NB4 (cell line): Measurements from ENCODE around the gene RBMXL3.

Experiments used
- MYC ChIP-seq: IDR thresholded peaks from 2 replicates; pipeline ENCODE4 v1.6.1; 2011; ENCODE audit warnings: low read depth, low read length
- POLR2A ChIP-seq: IDR thresholded peaks from 2 replicates; pipeline ENCODE4 v1.6.1; 2011; ENCODE audit warnings: mild to moderate bottlenecking; ENCODE audit not compliant: insufficient read length; ENCODE audit errors: extremely low read depth
- TF ChIP-seq, protein P1 (sequence below): IDR thresholded peaks from one replicate; pipeline ENCODE4 v1.5.1; 2012; ENCODE audit warnings: low read depth, low read length

DNA sequence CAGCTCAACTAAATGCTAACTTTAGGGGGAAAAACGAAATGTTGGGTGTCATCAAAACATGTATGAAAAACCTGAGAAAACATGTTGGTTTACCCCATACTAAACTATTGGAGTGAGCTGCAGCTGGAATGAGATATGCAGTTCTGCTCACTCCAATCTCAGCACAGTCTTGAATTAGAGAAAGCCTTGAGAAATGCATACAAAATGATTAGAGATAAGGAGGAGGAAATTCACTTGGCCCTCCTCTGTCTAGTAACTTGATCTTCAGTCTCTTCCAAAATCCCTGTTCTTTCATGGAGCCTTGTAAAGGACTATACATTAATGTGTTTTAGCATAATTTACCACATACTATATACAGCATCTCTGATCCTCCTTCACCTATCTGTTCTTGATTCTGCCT lies 47.8 kb downstream of the RBMXL3 start:
- TF ChIP-seq, protein P1, sequence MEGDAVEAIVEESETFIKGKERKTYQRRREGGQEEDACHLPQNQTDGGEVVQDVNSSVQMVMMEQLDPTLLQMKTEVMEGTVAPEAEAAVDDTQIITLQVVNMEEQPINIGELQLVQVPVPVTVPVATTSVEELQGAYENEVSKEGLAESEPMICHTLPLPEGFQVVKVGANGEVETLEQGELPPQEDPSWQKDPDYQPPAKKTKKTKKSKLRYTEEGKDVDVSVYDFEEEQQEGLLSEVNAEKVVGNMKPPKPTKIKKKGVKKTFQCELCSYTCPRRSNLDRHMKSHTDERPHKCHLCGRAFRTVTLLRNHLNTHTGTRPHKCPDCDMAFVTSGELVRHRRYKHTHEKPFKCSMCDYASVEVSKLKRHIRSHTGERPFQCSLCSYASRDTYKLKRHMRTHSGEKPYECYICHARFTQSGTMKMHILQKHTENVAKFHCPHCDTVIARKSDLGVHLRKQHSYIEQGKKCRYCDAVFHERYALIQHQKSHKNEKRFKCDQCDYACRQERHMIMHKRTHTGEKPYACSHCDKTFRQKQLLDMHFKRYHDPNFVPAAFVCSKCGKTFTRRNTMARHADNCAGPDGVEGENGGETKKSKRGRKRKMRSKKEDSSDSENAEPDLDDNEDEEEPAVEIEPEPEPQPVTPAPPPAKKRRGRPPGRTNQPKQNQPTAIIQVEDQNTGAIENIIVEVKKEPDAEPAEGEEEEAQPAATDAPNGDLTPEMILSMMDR, result no peak
- no peak for TF ChIP-seq POLR2A
- TF ChIP-seq MYC, result no peak
